DOHH2 (cell line): ENCODE results near the gene ARF3.

Source experiments
- H3F3A ChIP-seq: fragments of 200-600 bp; sonication (generic), shearing (Covaris generic); 2 replicates; pipeline ENCODE4 v1.6.0; 2016; ENCODE audit warnings: antibody characterized with exemption, mild to moderate bottlenecking; ENCODE audit not compliant: control insufficient read depth, insufficient read depth
- H3K27ac ChIP-seq: fragments of 200-600 bp; sonication (generic); 2 replicates; pipeline ENCODE4 v1.5.1; 2014; ENCODE audit warnings: low read depth, mild to moderate bottlenecking, low read length, moderate library complexity
- H3K27me3 ChIP-seq: fragments of 200-600 bp; sonication (generic); 2 replicates; pipeline ENCODE4 v1.6.1; 2014; ENCODE audit warnings: mild to moderate bottlenecking, low read length, mixed read lengths; ENCODE audit not compliant: control insufficient read depth
- H3K36me3 ChIP-seq: fragments of 200-600 bp; sonication (generic); 2 replicates; pipeline ENCODE4 v1.6.1; 2014; ENCODE audit warnings: mild to moderate bottlenecking, low read length, moderate library complexity, mixed read lengths; ENCODE audit not compliant: control insufficient read depth
- H3K4me1 ChIP-seq: fragments of 200-600 bp; sonication (generic); 2 replicates; pipeline ENCODE4 v1.6.1; 2014; ENCODE audit warnings: mild to moderate bottlenecking, low read length, mixed read lengths; ENCODE audit not compliant: control insufficient read depth
- H3K4me2 ChIP-seq: fragments of 200-600 bp; sonication (generic); 2 replicates; pipeline ENCODE4 v1.6.0; 2014; ENCODE audit warnings: mild to moderate bottlenecking, low read length, moderate library complexity
- H3K4me3 ChIP-seq: fragments of 200-600 bp; sonication (generic); 2 replicates; pipeline ENCODE4 v1.5.1; 2014; ENCODE audit warnings: mild to moderate bottlenecking, low read length, mixed read lengths
- H3K79me2 ChIP-seq: fragments of 200-600 bp; sonication (generic); 2 replicates; pipeline ENCODE4 v1.6.1; 2014; ENCODE audit warnings: mild to moderate bottlenecking, low read length, mixed read lengths; ENCODE audit not compliant: control insufficient read depth
- H3K9me2 ChIP-seq: fragments of 200-600 bp; sonication (generic); replicated peaks from 2 replicates; pipeline ENCODE4 v1.6.1; 2014; ENCODE audit warnings: mild to moderate bottlenecking, low read length, mixed read lengths; ENCODE audit not compliant: control insufficient read depth
- H3K9me3 ChIP-seq: fragments of 200-600 bp; sonication (generic); 2 replicates; pipeline ENCODE4 v1.6.1; 2014; ENCODE audit warnings: antibody characterized with exemption, low read length, mixed read lengths; ENCODE audit not compliant: control insufficient read depth, insufficient read depth
- H4K20me1 ChIP-seq: fragments of 200-600 bp; sonication (generic); 2 replicates; pipeline ENCODE4 v1.6.0; 2014; ENCODE audit warnings: low read depth, mild to moderate bottlenecking, antibody characterized with exemption, low read length, moderate library complexity; ENCODE audit not compliant: control insufficient read depth, insufficient read depth
- EZH2phosphoT487 ChIP-seq: fragments of 200-600 bp; sonication (generic); IDR thresholded peaks from 2 replicates; pipeline ENCODE4 v1.6.1; 2017; ENCODE audit warnings: borderline replicate concordance, mild to moderate bottlenecking, antibody characterized with exemption, low read length, moderate library complexity, mixed read lengths
- TF ChIP-seq, protein P1 (sequence below): fragments of 200-600 bp; sonication (generic); IDR thresholded peaks from one replicate; pipeline ENCODE4 v1.5.1; 2014; ENCODE audit warnings: antibody characterized with exemption, mild to moderate bottlenecking, low read depth, low read length; ENCODE audit not compliant: poor library complexity, severe bottlenecking

The ARF3 gene

DNA sequence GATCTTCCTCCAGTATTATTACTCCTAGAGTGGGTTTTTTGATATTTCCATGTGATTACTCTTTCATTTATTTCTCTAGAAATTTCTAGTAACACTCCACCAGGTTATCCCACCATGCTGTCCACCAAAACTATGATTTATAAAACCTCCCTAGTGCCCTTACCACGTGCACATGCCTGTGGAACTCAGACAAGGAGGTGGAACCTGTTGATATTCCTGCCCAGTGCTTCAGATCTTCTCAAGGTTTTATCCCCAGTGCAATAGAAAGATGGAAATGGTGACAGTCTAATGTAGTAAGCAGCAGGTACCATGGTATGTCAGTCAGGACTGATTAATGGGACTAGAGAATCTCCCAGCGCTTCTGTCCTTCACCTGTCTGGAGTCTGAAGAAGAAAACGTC lies 3.5 kb upstream of the ARF3 start:
- no peaks in the 10 kb centered on the region for H3K27me3 ChIP-seq
- peaks cover 18% of the 10 kb centered on the region for H3K4me1 ChIP-seq
- H3K79me2 ChIP-seq = peaks cover 13% of the 10 kb centered on the region
- no peaks in the 10 kb centered on the region for H3K9me3 ChIP-seq
- no peaks in the 10 kb centered on the region; the same call in 1 of the 2 replicates for H4K20me1 ChIP-seq
- peaks cover 3% of the 10 kb centered on the region for H3K36me3 ChIP-seq
- TF ChIP-seq, protein P1, sequence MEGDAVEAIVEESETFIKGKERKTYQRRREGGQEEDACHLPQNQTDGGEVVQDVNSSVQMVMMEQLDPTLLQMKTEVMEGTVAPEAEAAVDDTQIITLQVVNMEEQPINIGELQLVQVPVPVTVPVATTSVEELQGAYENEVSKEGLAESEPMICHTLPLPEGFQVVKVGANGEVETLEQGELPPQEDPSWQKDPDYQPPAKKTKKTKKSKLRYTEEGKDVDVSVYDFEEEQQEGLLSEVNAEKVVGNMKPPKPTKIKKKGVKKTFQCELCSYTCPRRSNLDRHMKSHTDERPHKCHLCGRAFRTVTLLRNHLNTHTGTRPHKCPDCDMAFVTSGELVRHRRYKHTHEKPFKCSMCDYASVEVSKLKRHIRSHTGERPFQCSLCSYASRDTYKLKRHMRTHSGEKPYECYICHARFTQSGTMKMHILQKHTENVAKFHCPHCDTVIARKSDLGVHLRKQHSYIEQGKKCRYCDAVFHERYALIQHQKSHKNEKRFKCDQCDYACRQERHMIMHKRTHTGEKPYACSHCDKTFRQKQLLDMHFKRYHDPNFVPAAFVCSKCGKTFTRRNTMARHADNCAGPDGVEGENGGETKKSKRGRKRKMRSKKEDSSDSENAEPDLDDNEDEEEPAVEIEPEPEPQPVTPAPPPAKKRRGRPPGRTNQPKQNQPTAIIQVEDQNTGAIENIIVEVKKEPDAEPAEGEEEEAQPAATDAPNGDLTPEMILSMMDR = no peak
- no peak overlapping the region for H3K4me2 ChIP-seq
- no peak overlapping the region for H3K27ac ChIP-seq
- H3K4me3 ChIP-seq = no peak overlapping the region
- no peaks in the 10 kb centered on the region for H3K9me2 ChIP-seq
- H3F3A ChIP-seq = 0 out of 2 replicates have a peak, but pooled peaks cover 4% of the 10 kb centered on the region

DNA sequence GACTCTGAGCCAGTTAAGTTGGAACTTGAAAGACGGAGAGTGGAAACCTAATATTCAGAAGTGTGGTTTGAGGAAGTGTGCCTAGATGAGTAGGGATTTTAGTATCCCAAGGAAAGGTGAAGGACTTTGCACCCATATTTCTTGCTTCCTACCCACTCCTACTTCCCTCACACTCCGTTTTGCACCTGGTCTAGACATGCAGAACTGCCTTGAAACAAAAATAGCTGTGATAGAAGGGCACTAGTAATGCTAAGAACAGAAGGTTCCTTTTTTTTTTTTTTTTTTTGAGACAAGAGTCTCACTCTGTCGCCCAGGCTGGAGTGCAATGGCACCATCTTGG lies 732 bp upstream of the ARF3 start:
- peak overlapping the region; percentile 30 for H3K27ac ChIP-seq
- no peaks in the 10 kb centered on the region for H3K9me3 ChIP-seq
- no peaks in the 10 kb centered on the region for H3K27me3 ChIP-seq
- H3K4me1 ChIP-seq = peaks cover 31% of the 10 kb centered on the region
- H4K20me1 ChIP-seq = no peaks in the 10 kb centered on the region; the same call in 1 of the 2 replicates
- TF ChIP-seq, protein P1 = no peak
- TF ChIP-seq EZH2phosphoT487 = no peak
- peaks cover 27% of the 10 kb centered on the region for H3K36me3 ChIP-seq
- peak overlapping the region; percentile 86 for H3K4me3 ChIP-seq
- peak overlapping the region; percentile 99 for H3K4me2 ChIP-seq
- H3F3A ChIP-seq = 0 out of 2 replicates have a peak, but pooled peaks cover 4% of the 10 kb centered on the region
- no peaks in the 10 kb centered on the region for H3K9me2 ChIP-seq
- H3K79me2 ChIP-seq = peaks cover 41% of the 10 kb centered on the region

DNA sequence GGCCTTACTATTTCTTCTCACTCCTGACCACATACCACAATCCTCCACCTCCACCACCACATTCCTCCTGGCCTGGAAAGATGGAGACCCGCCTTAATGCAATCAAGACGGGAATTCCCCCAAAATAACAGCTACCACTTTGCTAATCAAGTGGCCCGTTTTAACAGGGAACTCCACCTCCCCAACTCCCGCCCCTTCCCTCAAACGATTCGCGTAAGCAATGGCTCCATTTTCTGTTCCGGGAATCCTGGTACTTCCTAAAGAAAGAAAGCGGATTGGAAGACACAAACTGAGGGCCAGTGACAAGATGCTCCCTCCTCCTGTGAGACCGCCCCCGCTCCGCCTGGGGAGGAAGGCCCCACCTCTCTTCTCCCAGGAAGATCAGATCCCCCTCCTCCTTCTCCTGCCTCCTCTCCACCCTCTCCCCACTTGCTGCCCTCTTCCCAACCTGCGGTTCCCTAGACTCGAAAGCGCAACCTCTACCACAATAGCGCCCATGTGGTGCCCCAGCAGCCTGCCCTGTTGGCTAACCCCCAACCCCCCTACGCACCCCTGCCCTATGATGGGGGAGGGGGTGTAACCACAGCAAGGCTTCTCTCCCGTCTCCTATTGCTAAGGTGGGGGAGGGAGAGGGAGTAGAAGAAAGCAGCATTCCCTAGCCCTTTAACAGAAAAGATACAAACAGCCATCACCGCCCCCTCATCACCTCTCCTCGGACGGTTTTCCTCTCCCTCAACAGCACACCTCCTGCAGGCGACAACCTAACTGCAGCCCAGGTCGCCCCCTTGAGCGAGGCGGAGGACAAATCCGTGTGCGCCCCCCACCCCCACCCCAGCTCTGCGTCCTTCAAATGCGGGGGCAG lies 777 bp downstream of the ARF3 start:
- Histone ChIP-seq H3K4me1 (peaks cover 31% of the 10 kb centered on the region), H3K36me3 (peaks cover 39% of the 10 kb centered on the region), H3K27me3 (no peaks in the 10 kb centered on the region), H3F3A (0 out of 2 replicates have a peak, but pooled peaks cover 4% of the 10 kb centered on the region), H3K9me2 (no peaks in the 10 kb centered on the region), H4K20me1 (peaks cover 3% of the 10 kb centered on the region), H3K4me2 (peak overlapping the region; percentile 99), H3K79me2 (peaks cover 53% of the 10 kb centered on the region), H3K9me3 (no peaks in the 10 kb centered on the region), H3K4me3 (peak overlapping the region; percentile 86), H3K27ac (peak overlapping the region; percentile 60)
- TF ChIP-seq, protein P1 = peak; percentile 64
- TF ChIP-seq EZH2phosphoT487 = no peak
